Parathyroid adenoma (tissue), 2 donors: ENCODE results near the gene PDXDC1.
"Not testable (repeated sequence)": the region's sequence is repeated elsewhere in the genome, so short reads cannot be mapped to it uniquely, and the experiment has no call there.

Experiments
- H2AFZ ChIP-seq: fragments of 300-600 bp; sonication (generic); one replicate; pipeline ENCODE4 v1.7.0; 2017; ENCODE audit warnings: antibody characterized with exemption, mild to moderate bottlenecking
- H3K27ac ChIP-seq: fragments of 300-600 bp; sonication (generic); one replicate; pipeline ENCODE4 v1.7.0; 2017
- H3K27me3 ChIP-seq: fragments of 300-600 bp; sonication (generic); one replicate; pipeline ENCODE4 v1.7.0; 2017; ENCODE audit warnings: low read length; ENCODE audit not compliant: control insufficient read depth, insufficient read depth
- H3K36me3 ChIP-seq: fragments of 300-600 bp; sonication (generic); one replicate; pipeline ENCODE4 v1.7.0; 2017; ENCODE audit warnings: low read length; ENCODE audit not compliant: control insufficient read depth, insufficient read depth
- H3K4me1 ChIP-seq: fragments of 300-600 bp; sonication (generic); one replicate; pipeline ENCODE4 v1.7.0; 2017; ENCODE audit warnings: control low read depth
- H3K4me2 ChIP-seq: fragments of 300-600 bp; sonication (generic); one replicate; pipeline ENCODE4 v1.7.0; 2017; ENCODE audit warnings: low read length
- H3K4me3 ChIP-seq: fragments of 300-600 bp; sonication (generic); one replicate; pipeline ENCODE4 v1.7.0; 2017; ENCODE audit warnings: low read depth, low read length
- H3K79me2 ChIP-seq: fragments of 300-600 bp; sonication (generic); one replicate; pipeline ENCODE4 v1.7.0; 2017; ENCODE audit warnings: control low read depth
- H3K9ac ChIP-seq: fragments of 300-600 bp; sonication (generic); one replicate; pipeline ENCODE4 v1.7.0; 2017; ENCODE audit warnings: mild to moderate bottlenecking
- H3K9me3 ChIP-seq: fragments of 300-600 bp; sonication (generic); one replicate; pipeline ENCODE4 v1.7.0; 2017; ENCODE audit warnings: low read length; ENCODE audit not compliant: control insufficient read depth
- donor health status: primary hyperparathyroidism.

PDXDC1 gene

DNA sequence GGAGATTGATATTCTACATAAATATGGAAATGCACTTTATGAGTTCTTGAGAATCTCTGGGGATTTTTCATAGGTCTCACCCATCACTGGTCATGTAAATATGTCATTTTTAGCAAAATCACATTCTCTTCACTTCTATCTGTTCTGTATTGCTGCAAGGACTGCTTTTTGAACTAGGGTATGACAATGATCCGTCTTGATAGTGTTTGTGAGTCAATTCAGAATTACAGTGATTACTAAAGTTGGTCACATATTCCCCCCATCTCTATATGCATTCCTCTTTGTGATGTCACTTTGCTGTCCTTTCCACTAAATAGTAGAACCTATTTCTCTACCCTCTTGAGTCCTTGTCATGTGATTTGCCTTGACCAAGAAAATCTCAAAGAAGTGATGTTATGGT, 206.1 kb downstream of the PDXDC1 start:
- H3K9me3 ChIP-seq, H3K4me1 ChIP-seq, H2AFZ ChIP-seq, H3K36me3 ChIP-seq, H3K9ac ChIP-seq, H3K79me2 ChIP-seq, H3K27ac ChIP-seq, H3K4me2 ChIP-seq, H3K27me3 ChIP-seq, H3K4me3 ChIP-seq: not testable (repeated sequence)

DNA sequence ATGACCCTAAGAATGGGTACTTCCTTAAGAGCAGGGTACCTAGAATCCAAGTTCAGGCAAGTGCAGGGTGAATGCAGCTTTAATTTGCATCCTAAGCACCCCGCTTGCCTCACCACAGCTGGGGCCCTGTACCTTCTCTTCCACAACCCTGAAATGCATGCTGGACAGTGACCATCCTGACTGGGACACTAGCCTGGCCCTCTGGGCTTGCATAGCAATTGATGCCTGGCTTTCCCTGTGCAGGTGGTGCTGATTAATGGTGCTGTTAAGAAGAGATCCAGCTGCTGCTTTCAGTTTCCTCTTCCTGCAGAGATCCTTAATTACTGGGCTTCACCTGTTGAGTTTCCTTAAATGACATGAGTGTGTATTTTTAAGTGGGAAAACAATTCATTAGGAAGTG, 209.2 kb downstream of the PDXDC1 start:
- H3K4me3 ChIP-seq, H3K36me3 ChIP-seq, H3K79me2 ChIP-seq, H3K9me3 ChIP-seq, H3K4me1 ChIP-seq, H3K27me3 ChIP-seq, H3K4me2 ChIP-seq, H3K27ac ChIP-seq, H2AFZ ChIP-seq, H3K9ac ChIP-seq: not testable (repeated sequence)
